Activated CD4-positive, alpha-beta T cell treated with anti-CD3 and anti-CD28 coated beads for 36 hours (primary cell): ENCODE measurements around the gene PCAT6. TPM values are rescaled to one million over a fixed set of nuclear protein-coding genes. Genes with fewer than 3 reads are reported as not detected.
A peak's percentile ranks its signal among the peaks of the same experiment; 100 is the strongest.

Source experiments
- ATAC-seq: fragments of 200-7000 bp; cut with Tn5 transposase; one replicate; pipeline ENCODE4 v1.10.0; 2021; ENCODE audit warnings: mild to moderate bottlenecking, moderate library complexity
- CTCF ChIA-PET: fragments of 350-600 bp; sonication (Branson Sonifier 250); formaldehyde crosslinking; loops from one replicate; lab custom pipeline; 2021; ENCODE audit warnings: antibody characterized with exemption; lab: Charles Lee
- POLR2A ChIA-PET: fragments of 350-600 bp; sonication (Branson Sonifier 250); formaldehyde crosslinking; loops from one replicate; lab custom pipeline; 2021; ENCODE audit warnings: antibody characterized with exemption, inconsistent platforms; lab: Charles Lee
- DNase-seq: peaks from one replicate; pipeline ENCODE4 v3.0.0-alpha.2; 2020
- H3K27ac Mint-ChIP-seq: one replicate; pipeline ENCODE4 v1.8.0; 2021; ENCODE audit warnings: mixed read lengths
- H3K27me3 Mint-ChIP-seq: one replicate; pipeline ENCODE4 v1.8.0; 2021; ENCODE audit warnings: mixed read lengths
- H3K36me3 Mint-ChIP-seq: one replicate; pipeline ENCODE4 v1.8.0; 2021; ENCODE audit warnings: low read depth, mixed read lengths
- H3K4me1 Mint-ChIP-seq: one replicate; pipeline ENCODE4 v1.8.0; 2021; ENCODE audit warnings: mixed read lengths
- H3K4me3 Mint-ChIP-seq: one replicate; pipeline ENCODE4 v1.8.0; 2021; ENCODE audit warnings: mild to moderate bottlenecking, moderate library complexity, mixed read lengths
- H3K9me3 Mint-ChIP-seq: one replicate; pipeline ENCODE4 v1.8.0; 2021; ENCODE audit warnings: low read depth, mixed read lengths
- intact Hi-C, 2 experiments: fragments of 100-400 bp; cut with DNase I in 1 of 2; cut with micrococcal nuclease in 1 of 2; formaldehyde crosslinking; loops; one replicate each; pipeline versions ENCODE4 v1.14.2 to v1.15.1; 2022 to 2024; cut with DNase I, micrococcal nuclease
- total RNA-seq, 2 experiments: library from RNA; stranded (reverse); gene quantifications; one replicate each; pipeline ENCODE4 v1.2.3, GENCODE V29; 2021

Gene PCAT6
- total RNA-seq, 2 experiments from 2014 or later, result 0.59 to 2.2 TPM

DNA sequence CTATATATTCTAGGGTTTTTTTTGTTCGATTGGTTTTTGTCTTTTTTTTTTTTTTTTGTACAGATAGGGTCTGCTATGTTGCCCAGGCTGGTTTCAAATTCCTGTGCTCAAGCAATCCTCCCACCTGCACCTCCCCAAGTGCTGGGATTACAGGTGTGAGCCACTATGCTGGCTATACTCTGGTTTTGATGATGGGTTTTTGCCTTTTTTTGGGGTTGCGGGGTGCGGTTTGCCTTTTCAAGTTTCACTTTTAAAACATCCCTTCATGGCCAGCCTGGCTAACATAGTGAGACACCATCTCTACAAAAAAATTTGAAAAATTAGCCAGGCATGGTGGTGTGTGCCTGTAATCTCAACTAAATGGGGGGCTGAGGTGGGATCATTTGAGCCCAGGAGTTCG lies 12.5 kb upstream of the PCAT6 start:
- ChIA-PET CTCF (interaction anchor here (0.6 to 1.1 kb wide), 2 partner anchors 11 to 418 kb away, joined by 3 read pairs; no protein-coding TSS in a partner anchor), POLR2A (interaction anchor here (0.7 to 1.2 kb wide), 2 partner anchors 8 to 198 kb away, joined by 5 to 11 read pairs; no protein-coding TSS in a partner anchor)
- no peak overlapping the region for H3K4me3 Mint-ChIP-seq
- ATAC-seq (peak; percentile 47), DNase-seq (peak; percentile 24)
- no peaks in the 10 kb centered on the region for H3K27me3 Mint-ChIP-seq
- intact Hi-C loops, result no loop called here
- H3K9me3 Mint-ChIP-seq, result no peaks in the 10 kb centered on the region
- peaks cover 46% of the 10 kb centered on the region for H3K4me1 Mint-ChIP-seq
- peaks cover 8% of the 10 kb centered on the region for H3K36me3 Mint-ChIP-seq
- no peak overlapping the region for H3K27ac Mint-ChIP-seq

- ATAC-seq (no peak), DNase-seq (no peak)
- intact Hi-C loops, result no loop called here
- H3K27ac Mint-ChIP-seq, result no peak overlapping the region
- no peaks in the 10 kb centered on the region for H3K9me3 Mint-ChIP-seq
- ChIA-PET POLR2A (interaction anchor here (0.7 kb wide), 1 partner anchor 198 kb away, joined by 11 read pairs; no protein-coding TSS in a partner anchor), CTCF (interaction anchor here (1.1 kb wide), 1 partner anchor 417 kb away, joined by 3 read pairs; no protein-coding TSS in a partner anchor)
- peaks cover 8% of the 10 kb centered on the region for H3K36me3 Mint-ChIP-seq
- no peak overlapping the region for H3K4me3 Mint-ChIP-seq
- peaks cover 49% of the 10 kb centered on the region for H3K4me1 Mint-ChIP-seq
- H3K27me3 Mint-ChIP-seq, result no peaks in the 10 kb centered on the region
These were observed 11.9 kb upstream of the PCAT6 start for GRCh38 chr1:202798792-202799331.

GRCh38 chr1:202800742-202801141 lies 10.0 kb upstream of the PCAT6 start:
- no peaks in the 10 kb centered on the region for H3K27me3 Mint-ChIP-seq
- H3K4me1 Mint-ChIP-seq, result peaks cover 62% of the 10 kb centered on the region
- H3K4me3 Mint-ChIP-seq, result no peak overlapping the region
- H3K9me3 Mint-ChIP-seq, result no peaks in the 10 kb centered on the region
- H3K27ac Mint-ChIP-seq, result no peak overlapping the region
- intact Hi-C loops, result loop anchor here in 1 of 2 experiments (10.0 kb wide), 1 partner anchor 1714 kb away; the partner anchor contains the start of gene MDM4
- DNase-seq, result no peak
- CTCF ChIA-PET, result interaction anchor here (0.7 to 1.1 kb wide), 2 partner anchors 15 to 52 kb away, joined by 3 read pairs; no protein-coding TSS in a partner anchor
- H3K36me3 Mint-ChIP-seq, result peaks cover 9% of the 10 kb centered on the region
- POLR2A ChIA-PET, result no interaction called here
- no peak for ATAC-seq

DNA sequence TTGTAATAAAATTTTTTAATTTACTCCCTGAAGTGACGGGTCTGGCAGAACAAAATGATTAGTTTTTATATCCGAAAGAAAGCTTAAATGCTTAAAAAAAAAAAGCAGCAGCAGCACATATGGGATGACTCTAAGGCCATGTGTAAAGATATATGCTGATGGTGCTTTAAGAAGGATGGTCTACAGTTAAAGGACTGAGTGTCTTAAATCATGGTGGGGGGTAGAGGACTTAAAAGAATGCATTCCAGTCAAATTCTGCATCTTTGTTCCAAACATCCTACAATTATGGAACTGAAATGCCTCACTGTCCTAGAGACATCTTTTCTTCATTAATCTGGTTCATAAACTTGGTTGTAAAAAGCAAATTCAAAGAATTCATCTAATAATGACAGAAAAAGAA lies 9.6 kb upstream of the PCAT6 start:
- H3K27me3 Mint-ChIP-seq, result no peaks in the 10 kb centered on the region
- ATAC-seq, result no peak
- H3K4me3 Mint-ChIP-seq, result no peak overlapping the region
- DNase-seq, result no peak
- intact Hi-C loops, result loop anchor here in 1 of 2 experiments (10.0 kb wide), 1 partner anchor 1714 kb away; the partner anchor contains the start of gene MDM4
- CTCF ChIA-PET, result interaction anchor here (0.6 to 1.1 kb wide), 2 partner anchors 15 to 144 kb away, joined by 3 read pairs; no protein-coding TSS in a partner anchor
- H3K9me3 Mint-ChIP-seq, result no peaks in the 10 kb centered on the region
- peaks cover 9% of the 10 kb centered on the region for H3K36me3 Mint-ChIP-seq
- no peak overlapping the region for H3K27ac Mint-ChIP-seq
- peaks cover 67% of the 10 kb centered on the region for H3K4me1 Mint-ChIP-seq
- POLR2A ChIA-PET, result no interaction called here

DNA sequence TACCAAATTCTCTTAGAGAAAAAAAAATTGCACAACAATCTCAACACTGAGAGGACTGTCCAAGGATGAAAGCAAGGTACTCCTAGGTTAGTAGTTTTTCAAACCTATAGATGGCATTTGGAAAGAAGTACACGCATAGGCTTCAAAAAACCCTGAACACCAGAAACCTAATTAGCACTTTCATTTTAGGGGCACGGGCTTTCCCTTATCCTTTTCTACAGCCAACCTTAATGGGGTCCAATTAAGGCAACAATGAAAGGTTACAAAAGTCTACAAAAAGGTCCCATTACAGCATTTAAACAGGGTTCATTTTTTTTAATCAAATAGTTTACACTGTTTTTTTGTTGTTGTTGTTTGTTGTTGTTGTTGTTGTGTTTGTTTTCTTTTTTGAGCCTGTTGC lies 8.7 kb upstream of the PCAT6 start:
- H3K9me3 Mint-ChIP-seq, result no peaks in the 10 kb centered on the region
- H3K4me3 Mint-ChIP-seq, result no peak overlapping the region
- peaks cover 13% of the 10 kb centered on the region for H3K36me3 Mint-ChIP-seq
- intact Hi-C loops, result loop anchor here in 1 of 2 experiments (10.0 kb wide), 1 partner anchor 1713 kb away; the partner anchor contains the start of gene MDM4
- ChIA-PET POLR2A (no interaction called here), CTCF (no interaction called here)
- H3K4me1 Mint-ChIP-seq, result peaks cover 70% of the 10 kb centered on the region
- H3K27me3 Mint-ChIP-seq, result no peaks in the 10 kb centered on the region
- DNase-seq (no peak), ATAC-seq (no peak)
- H3K27ac Mint-ChIP-seq, result no peak overlapping the region

DNA sequence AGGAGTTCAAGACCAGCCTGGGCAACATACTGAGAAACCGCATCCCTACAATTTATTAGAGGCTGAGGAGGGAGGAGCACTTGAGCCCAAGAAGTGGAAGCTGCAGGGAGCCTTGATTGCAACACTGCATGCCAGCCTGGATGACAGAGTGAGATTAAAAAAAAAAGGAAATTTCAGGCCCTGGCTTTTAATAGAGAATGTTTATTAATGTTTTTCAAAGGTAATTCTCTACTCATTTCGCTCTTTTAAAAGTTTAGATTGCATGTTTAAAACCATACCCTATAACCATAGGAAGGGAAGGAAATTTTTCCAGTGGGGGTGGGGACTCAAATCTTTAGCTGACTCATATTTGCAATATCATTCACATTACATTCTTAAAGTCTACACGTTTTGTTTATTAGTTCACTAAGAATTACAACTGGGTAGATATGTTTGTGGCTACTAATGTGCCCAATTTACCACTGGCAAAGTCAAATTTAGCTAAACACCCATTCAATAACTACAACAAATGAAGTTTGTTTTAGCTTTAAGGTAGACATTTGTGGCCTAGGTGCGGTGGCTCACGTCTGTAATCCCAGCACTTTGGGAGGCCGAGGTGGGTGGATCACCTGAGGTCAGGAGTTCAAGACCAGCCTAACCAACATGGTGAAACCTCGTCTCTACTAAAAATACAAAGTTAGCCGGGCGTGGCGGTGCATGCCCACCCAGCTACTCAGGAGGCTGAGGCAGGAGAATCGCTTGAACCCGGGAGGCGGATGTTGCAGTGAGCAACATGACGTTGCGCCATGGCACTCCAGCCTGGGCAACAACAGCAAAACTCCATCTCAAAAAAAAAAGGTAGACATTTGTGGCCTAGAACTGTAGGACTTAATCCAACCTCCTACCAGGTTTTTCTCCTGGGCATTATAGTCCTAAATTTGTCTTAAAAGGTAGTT lies 7.5 kb upstream of the PCAT6 start:
- H3K9me3 Mint-ChIP-seq, result no peaks in the 10 kb centered on the region
- no peak for DNase-seq
- ChIA-PET CTCF (interaction anchor here (0.7 kb wide), 1 partner anchor 40 kb away, joined by 3 read pairs; no protein-coding TSS in a partner anchor), POLR2A (interaction anchor here (0.7 kb wide), 1 partner anchor 409 kb away, joined by 11 read pairs; no protein-coding TSS in a partner anchor)
- intact Hi-C loops, result loop anchor here in 1 of 2 experiments (10.0 kb wide), 1 partner anchor 1712 kb away; the partner anchor contains the start of gene MDM4
- peaks cover 13% of the 10 kb centered on the region for H3K36me3 Mint-ChIP-seq
- H3K4me1 Mint-ChIP-seq, result peaks cover 61% of the 10 kb centered on the region
- ATAC-seq, result no peak
- peak overlapping the region; percentile 9 for H3K27ac Mint-ChIP-seq
- no peaks in the 10 kb centered on the region for H3K27me3 Mint-ChIP-seq
- no peak overlapping the region for H3K4me3 Mint-ChIP-seq

GRCh38 chr1:202804126-202804525 lies 6.6 kb upstream of the PCAT6 start:
- no peak for ATAC-seq
- no peak for DNase-seq
- Mint-ChIP-seq H3K27me3 (peaks cover 2% of the 10 kb centered on the region), H3K27ac (peak overlapping the region; percentile 55), H3K36me3 (peaks cover 13% of the 10 kb centered on the region), H3K4me3 (no peak overlapping the region), H3K9me3 (no peaks in the 10 kb centered on the region), H3K4me1 (peaks cover 66% of the 10 kb centered on the region)
- ChIA-PET POLR2A (no interaction called here), CTCF (interaction anchor here (0.7 kb wide), 1 partner anchor 11 kb away, joined by 4 read pairs; no protein-coding TSS in a partner anchor)
- intact Hi-C loops, result loop anchor here in 1 of 2 experiments (10.0 kb wide), 1 partner anchor 1711 kb away; the partner anchor contains the start of gene MDM4

DNA sequence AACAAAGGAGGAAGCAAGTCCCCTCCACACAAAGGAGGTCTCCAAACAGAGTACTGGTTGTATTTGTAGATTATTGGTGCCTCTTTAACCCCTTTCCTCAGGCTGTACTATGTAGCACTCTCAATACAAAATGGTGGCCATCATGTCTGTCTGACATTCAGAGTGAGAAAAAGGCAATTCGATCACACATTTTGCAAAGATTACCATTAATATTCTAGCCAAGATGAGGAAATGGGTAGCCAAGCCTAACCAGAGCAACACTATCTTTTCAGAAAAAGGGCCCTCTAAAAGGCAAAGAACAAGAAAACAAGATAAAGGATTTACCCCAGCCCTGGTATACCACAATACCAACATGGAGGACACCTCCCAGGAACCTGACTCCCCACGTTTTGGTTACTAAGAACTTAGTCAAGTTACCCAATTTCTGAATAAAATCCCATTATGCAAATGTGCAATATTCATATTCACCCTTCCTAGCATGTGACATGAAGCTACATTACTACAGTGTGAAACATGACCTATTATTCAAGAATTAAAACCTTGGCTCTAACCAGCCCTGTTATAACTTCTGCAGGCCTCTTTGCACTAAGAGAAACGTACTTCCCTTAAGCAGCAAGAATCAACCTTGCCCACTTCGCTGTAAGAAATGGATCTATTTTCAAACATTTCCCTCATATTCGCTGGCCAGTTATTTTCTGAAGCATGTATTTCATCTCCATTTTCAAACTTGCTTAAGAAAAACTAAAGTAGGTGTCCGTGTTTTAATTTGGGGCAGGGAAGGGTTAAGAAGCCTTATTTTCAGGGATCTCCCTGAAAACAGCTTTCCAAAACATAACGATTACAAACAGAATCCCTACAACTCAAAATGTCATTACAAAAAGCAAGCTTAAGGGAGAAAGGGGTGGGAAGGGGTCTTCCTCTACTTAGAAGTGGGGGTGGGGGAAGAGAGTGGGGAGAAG lies 4.6 kb upstream of the PCAT6 start:
- peak overlapping the region; percentile 82 for H3K4me3 Mint-ChIP-seq
- DNase-seq (peak; percentile 47), ATAC-seq (peak; percentile 34)
- CTCF ChIA-PET, result interaction anchor here (0.7 to 1.3 kb wide), 3 partner anchors 48 to 462 kb away, joined by 3 read pairs; no protein-coding TSS in a partner anchor
- peak overlapping the region; percentile 94 for H3K27ac Mint-ChIP-seq
- POLR2A ChIA-PET, result interaction anchor here (0.5 to 1.4 kb wide), 2 partner anchors 8 to 44 kb away, joined by 4 to 5 read pairs; no protein-coding TSS in a partner anchor
- H3K36me3 Mint-ChIP-seq, result peaks cover 6% of the 10 kb centered on the region
- intact Hi-C loops, result loop anchor here (1.0 to 10.0 kb wide), 10 partner anchors 59 to 1709 kb away; partner anchors contain the start of genes PPP1R12B (in 2 of the 2), BTG2 (in 1 of the 2), KLHL12 (in 1 of the 2) and MDM4 (in 1 of the 2)
- H3K9me3 Mint-ChIP-seq, result no peaks in the 10 kb centered on the region
- H3K4me1 Mint-ChIP-seq, result peaks cover 68% of the 10 kb centered on the region
- H3K27me3 Mint-ChIP-seq, result peaks cover 4% of the 10 kb centered on the region

- H3K4me1 Mint-ChIP-seq, result peaks cover 70% of the 10 kb centered on the region
- peak; percentile 55 for DNase-seq
- H3K4me3 Mint-ChIP-seq, result peak overlapping the region; percentile 82
- peak; percentile 13 for ATAC-seq
- ChIA-PET CTCF (no interaction called here), POLR2A (interaction anchor here (0.5 to 1.4 kb wide), 2 partner anchors 9 to 45 kb away, joined by 4 to 5 read pairs; no protein-coding TSS in a partner anchor)
- H3K36me3 Mint-ChIP-seq, result peaks cover 5% of the 10 kb centered on the region
- H3K27me3 Mint-ChIP-seq, result peaks cover 8% of the 10 kb centered on the region
- intact Hi-C loops, result loop anchor here (1.0 to 10.0 kb wide), 10 partner anchors 60 to 1708 kb away; partner anchors contain the start of genes PPP1R12B (in 2 of the 2), BTG2 (in 1 of the 2), KLHL12 (in 1 of the 2) and MDM4 (in 1 of the 2)
- no peaks in the 10 kb centered on the region for H3K9me3 Mint-ChIP-seq
- peak overlapping the region; percentile 94 for H3K27ac Mint-ChIP-seq
These were observed 3.8 kb upstream of the PCAT6 start for GRCh38 chr1:202806845-202807450.
